ENCODE results near the gene ZFP91. TPM values are rescaled to one million over a fixed set of nuclear protein-coding genes. Genes with fewer than 3 reads are reported as not detected.

The ZFP91 gene
- 10 to 100 TPM; 44.8 to 46.7 TPM for total RNA-seq

GRCh38 chr11:58578635-58579191 lies at the start of gene ZFP91:
Gene ZFP91 (plus strand): TSS chr11:58579063. CDS start chr11:58579282, 219 bp downstream.

GRCh38 chr11:58575377-58576020 lies 3.4 kb upstream of the ZFP91 start, which contains the start of gene LPXN:
Gene LPXN (minus strand): TSS chr11:58575856. CDS start chr11:58575772, 84 bp downstream.

GRCh38 chr11:58622344-58622743 lies 43.5 kb downstream of the ZFP91 start, which contains the start of gene CNTF:
Gene CNTF (plus strand): TSS chr11:58622665. CDS start chr11:58622753, 88 bp downstream.

Other genes with a start within 250 kb of the ZFP91 start
- not detected for gene OR5B17, start 220.0 kb upstream of the ZFP91 start, total RNA-seq
- not detected for gene OR5B3, start 172.2 kb upstream of the ZFP91 start, total RNA-seq
- gene OR5B2, start 150.9 kb upstream of the ZFP91 start, total RNA-seq: not detected
- gene OR5B12, start 136.8 kb upstream of the ZFP91 start, total RNA-seq: not detected
- under 1 TPM; 0.26 to 0.30 TPM for gene OR5B21, start 71.0 kb upstream of the ZFP91 start, total RNA-seq
- 100 to 1,000 TPM; 131 to 137 TPM for gene LPXN, start 3.2 kb upstream of the ZFP91 start, total RNA-seq
- gene CNTF, start 43.6 kb downstream of the ZFP91 start, total RNA-seq: 1 to 10 TPM; 3.0 to 3.7 TPM
- not detected for gene GLYAT, start 152.9 kb downstream of the ZFP91 start, total RNA-seq